Endothelial cell of umbilical vein (primary cell): ENCODE results near the gene SLC49A3. TPM values are rescaled to one million over a fixed set of nuclear protein-coding genes. Genes with fewer than 3 reads are reported as not detected.

ENCODE experiments used
- BruUV-seq: library from RNA; stranded (reverse); fragments of 400-500 nt; replicated peaks from 2 replicates; lab custom pipeline; 2021; lab: Mats Ljungman, UMichigan
- CTCF ChIA-PET: fragments of 300-600, 350-600 bp; sonication (Branson Sonifier 250); formaldehyde crosslinking; loops from one replicate; lab custom pipeline; 2021; ENCODE audit warnings: antibody characterized with exemption, inconsistent platforms; lab: Charles Lee
- POLR2A ChIA-PET: fragments of 300-600, 350-600 bp; sonication (Branson Sonifier 250); formaldehyde crosslinking; loops from one replicate; lab custom pipeline; 2021; ENCODE audit warnings: antibody characterized with exemption, inconsistent platforms; lab: Charles Lee
- DNase-seq: peaks from one replicate; pipeline ENCODE4 v3.0.0-alpha.2; 2011; ENCODE audit warnings: low read depth, low spot score
- FAIRE-seq: peaks from 2 replicates; lab custom pipeline; 2011; peaks lifted over from hg19 to GRCh38; lab: Jason Lieb, UNC
- H2AFZ ChIP-seq: 2 replicates; pipeline ENCODE4 v1.6.0; 2012; ENCODE audit warnings: low read depth, low read length, control low read depth, inconsistent platforms
- H3K27ac ChIP-seq: 2 replicates; pipeline ENCODE4 v1.5.1; 2011; ENCODE audit warnings: low read depth, mild to moderate bottlenecking, control low read depth, low read length, moderate library complexity; ENCODE audit not compliant: insufficient read depth
- H3K27me3 ChIP-seq, 2 experiments: 2 replicates each; pipeline versions ENCODE4 v1.6.0 to v1.6.1; 2011; ENCODE audit warnings: low read length in 2 of 2, mixed read lengths in 1 of 2; ENCODE audit not compliant: control insufficient read depth in 2 of 2, insufficient read depth in 2 of 2
- H3K36me3 ChIP-seq, 2 experiments: 2 replicates in 1 of 2; 3 replicates in 1 of 2; pipeline ENCODE4 v1.5.1; 2011; ENCODE audit warnings: low read length in 2 of 2, mild to moderate bottlenecking in 1 of 2, moderate library complexity in 1 of 2; ENCODE audit not compliant: control insufficient read depth in 2 of 2, insufficient read depth in 2 of 2; ENCODE audit errors: extremely low read depth in 1 of 2
- H3K4me1 ChIP-seq: 3 replicates; pipeline ENCODE4 v1.5.1; 2011; ENCODE audit warnings: mild to moderate bottlenecking, low read length; ENCODE audit not compliant: control insufficient read depth, insufficient read depth; ENCODE audit errors: extremely low read depth
- H3K4me2 ChIP-seq: 2 replicates; pipeline ENCODE4 v1.6.1; 2011; ENCODE audit warnings: low read length, control low read depth, mixed read lengths; ENCODE audit not compliant: insufficient read depth
- H3K4me3 ChIP-seq, 3 experiments: fragments of 200-600 bp in 1 of 3; sonication (generic), shearing (Covaris generic) in 1 of 3; replicated peaks in 1 of 3; 2 replicates each; pipeline ENCODE4 v1.5.1; 2011 to 2016; ENCODE audit warnings: control low read depth in 3 of 3, low read length in 3 of 3, mild to moderate bottlenecking in 2 of 3, inconsistent platforms in 1 of 3, low read depth in 1 of 3, moderate library complexity in 1 of 3; ENCODE audit not compliant: insufficient read depth in 1 of 3
- H3K79me2 ChIP-seq: 2 replicates; pipeline ENCODE4 v1.6.0; 2012; ENCODE audit warnings: low read length, inconsistent platforms; ENCODE audit not compliant: control insufficient read depth, insufficient read depth
- H3K9ac ChIP-seq: replicated peaks from 2 replicates; pipeline ENCODE3; 2011; ENCODE audit warnings: low read length, control low read depth; ENCODE audit not compliant: insufficient read depth; ENCODE audit errors: extremely low read depth
- H3K9me1 ChIP-seq: replicated peaks from 3 replicates; pipeline ENCODE4 v1.6.0; 2011; ENCODE audit warnings: mild to moderate bottlenecking, low read length; ENCODE audit not compliant: control insufficient read depth, insufficient read depth; ENCODE audit errors: extremely low read depth
- H3K9me3 ChIP-seq: replicated peaks from 2 replicates; pipeline ENCODE4 v1.5.1; 2012; ENCODE audit warnings: low read length, inconsistent platforms; ENCODE audit not compliant: control insufficient read depth, insufficient read depth
- H4K20me1 ChIP-seq: replicated peaks from 2 replicates; pipeline ENCODE3; 2011; ENCODE audit warnings: mild to moderate bottlenecking, low read length; ENCODE audit not compliant: control insufficient read depth, insufficient read depth; ENCODE audit errors: extremely low read depth
- EZH2 ChIP-seq: IDR thresholded peaks from 2 replicates; pipeline ENCODE4 v1.6.1; 2012; ENCODE audit warnings: borderline replicate concordance, low read depth, mild to moderate bottlenecking, moderate library complexity, low read length, inconsistent platforms; ENCODE audit not compliant: severe bottlenecking
- FOS ChIP-seq: IDR thresholded peaks from 2 replicates; pipeline ENCODE4 v1.6.1; 2011; ENCODE audit warnings: mild to moderate bottlenecking, low read length, moderate library complexity, borderline replicate concordance; ENCODE audit not compliant: insufficient read depth
- GATA2 ChIP-seq: IDR thresholded peaks from 2 replicates; pipeline ENCODE4 v1.7.0; 2011; ENCODE audit warnings: low read depth, mild to moderate bottlenecking, moderate library complexity, mixed read lengths, low read length; ENCODE audit not compliant: insufficient read length, insufficient read depth
- JUN ChIP-seq: IDR thresholded peaks from 2 replicates; pipeline ENCODE4 v1.6.1; 2011; ENCODE audit warnings: borderline replicate concordance, low read depth; ENCODE audit not compliant: insufficient read length, insufficient read depth
- MYC ChIP-seq: IDR thresholded peaks from one replicate; pipeline ENCODE4 v1.6.1; 2011; ENCODE audit warnings: mild to moderate bottlenecking, low read depth, low read length
- POLR2A ChIP-seq: IDR thresholded peaks from 2 replicates; pipeline ENCODE4 v1.6.1; 2012; ENCODE audit warnings: low read depth, mild to moderate bottlenecking, control low read depth, low read length
- POLR2AphosphoS5 ChIP-seq: IDR thresholded peaks from 2 replicates; pipeline ENCODE4 v1.6.1; 2012; ENCODE audit warnings: low read depth, mild to moderate bottlenecking, control low read depth, low read length, moderate library complexity; ENCODE audit not compliant: insufficient read depth
- dilution Hi-C: fragments of 300-500 bp; cut with MboI; formaldehyde crosslinking; loops from one replicate; pipeline ENCODE4 v1.15.0; 2019; ENCODE audit warnings: low sequenced_read_pairs; ENCODE audit not compliant: extremely low pct_ligation_motif_present
- intact Hi-C: fragments of 100-400 bp; cut with micrococcal nuclease; formaldehyde crosslinking; loops from one replicate; pipeline ENCODE4 v1.10.0; 2022
- polyA plus RNA-seq, 4 experiments: library from polyadenylated mRNA; depleted of rRNA in 3 of 4; stranded (reverse) in 3 of 4; unstranded in 1 of 4; fragments of >200 nt; gene quantifications; 2 replicates each; pipeline versions ENCODE4 v1.2.1 to v1.2.3, GENCODE V29; 2011 to 2012; ENCODE audit warnings: missing spikeins in 1 of 4
- total RNA-seq: library from RNA; stranded (reverse); gene quantifications from 2 replicates; pipeline ENCODE4 v1.2.3, GENCODE V29; 2021
- TF ChIP-seq, protein P1 (sequence below): IDR thresholded peaks from 2 replicates; pipeline ENCODE4 v1.6.1; 2011; ENCODE audit not compliant: insufficient read depth, insufficient read length
- TF ChIP-seq, protein P2 (sequence below), 2 donors: IDR thresholded peaks; 1 replicate in 1 of 2; 2 replicates in 1 of 2; pipeline ENCODE4 v1.5.1; 2011; ENCODE audit warnings: low read length in 2 of 2, mild to moderate bottlenecking in 2 of 2, moderate library complexity in 2 of 2, control low read depth in 1 of 2, inconsistent platforms in 1 of 2, low read depth in 1 of 2; ENCODE audit not compliant: insufficient read depth in 1 of 2; ENCODE audit errors: extremely low read depth in 1 of 2

Gene SLC49A3
- total and polyA plus RNA-seq, 2 donors (not counting 3 experiments of a cell fraction or from before 2014, with no cell fraction given), result 4.2 to 11.5 TPM

DNA sequence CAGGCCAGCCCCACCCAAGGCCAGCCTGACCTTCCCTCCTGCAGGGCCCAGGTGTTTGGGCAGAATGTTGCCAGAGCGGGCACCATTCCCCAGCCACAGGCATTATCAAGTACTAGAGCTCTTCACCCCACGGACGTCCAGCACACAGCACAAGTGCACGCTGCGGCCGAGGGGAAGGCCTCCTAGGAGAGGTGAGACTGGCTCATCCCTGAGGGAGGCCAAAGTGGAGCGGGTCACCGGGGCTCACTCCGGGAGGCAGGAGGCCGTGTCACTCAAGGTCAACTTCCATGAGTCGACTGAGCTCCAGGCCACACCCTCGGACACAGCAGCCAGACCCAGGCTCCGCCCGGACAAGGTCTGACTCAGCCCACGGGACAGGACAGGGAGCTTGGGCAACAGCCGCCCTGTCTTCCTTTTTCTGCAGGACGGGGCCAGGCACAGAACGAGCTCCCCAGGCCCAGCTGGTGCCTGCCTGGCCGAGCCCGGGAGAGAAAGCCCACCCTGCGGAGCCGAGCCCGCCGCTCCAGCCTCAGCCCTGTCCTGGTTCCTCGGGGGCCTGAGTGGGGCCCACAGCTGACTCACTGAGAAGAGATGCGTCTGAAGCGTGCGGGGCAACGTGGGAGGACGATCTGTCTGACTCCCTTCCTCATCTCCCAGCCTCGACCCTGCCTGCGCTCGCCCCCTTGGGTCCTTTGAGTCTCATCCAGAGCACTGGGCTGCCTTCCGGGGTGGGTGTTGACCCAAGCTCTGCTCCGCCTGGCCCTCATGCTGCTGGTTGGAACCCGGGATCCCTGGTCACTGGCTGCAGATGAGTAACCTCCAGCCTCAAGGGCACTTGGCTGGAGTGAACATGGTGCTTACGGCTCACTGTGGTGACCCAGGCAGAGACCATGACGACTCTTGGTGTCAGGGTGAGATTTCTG lies 1.6 kb downstream of the SLC49A3 start:
- H4K20me1 ChIP-seq, result no peaks in the 10 kb centered on the region
- no peak overlapping the region for H2AFZ ChIP-seq
- DNase-seq (peak; percentile 45), FAIRE-seq (peak; percentile 81)
- no peaks in the 10 kb centered on the region for H3K79me2 ChIP-seq
- H3K4me3 ChIP-seq, result no peak overlapping the region
- peaks cover 14% of the 10 kb centered on the region for H3K4me1 ChIP-seq
- H3K9me1 ChIP-seq, result no peaks in the 10 kb centered on the region
- no peak overlapping the region for H3K4me2 ChIP-seq
- no peak overlapping the region for H3K9ac ChIP-seq
- no peaks in the 10 kb centered on the region for H3K36me3 ChIP-seq
- intact Hi-C loops, result loop anchor here (1.0 kb wide), 1 partner anchor 18 kb away; the partner anchor contains the start of gene PCGF3
- ChIA-PET CTCF (interaction anchor here (0.7 to 1.2 kb wide), 4 partner anchors 13 to 56 kb away, joined by 3 to 4 read pairs (median 3); partner anchors contain the start of genes ATP5ME and MYL5), POLR2A (no interaction called here)
- no peaks in the 10 kb centered on the region for H3K27me3 ChIP-seq
- no TSS peak for BruUV-seq
- H3K9me3 ChIP-seq, result no peaks in the 10 kb centered on the region
- dilution Hi-C loops, result no loop called here
- H3K27ac ChIP-seq, result no peak overlapping the region
- TF ChIP-seq FOS (peak; percentile 28), POLR2AphosphoS5 (no peak)

DNA sequence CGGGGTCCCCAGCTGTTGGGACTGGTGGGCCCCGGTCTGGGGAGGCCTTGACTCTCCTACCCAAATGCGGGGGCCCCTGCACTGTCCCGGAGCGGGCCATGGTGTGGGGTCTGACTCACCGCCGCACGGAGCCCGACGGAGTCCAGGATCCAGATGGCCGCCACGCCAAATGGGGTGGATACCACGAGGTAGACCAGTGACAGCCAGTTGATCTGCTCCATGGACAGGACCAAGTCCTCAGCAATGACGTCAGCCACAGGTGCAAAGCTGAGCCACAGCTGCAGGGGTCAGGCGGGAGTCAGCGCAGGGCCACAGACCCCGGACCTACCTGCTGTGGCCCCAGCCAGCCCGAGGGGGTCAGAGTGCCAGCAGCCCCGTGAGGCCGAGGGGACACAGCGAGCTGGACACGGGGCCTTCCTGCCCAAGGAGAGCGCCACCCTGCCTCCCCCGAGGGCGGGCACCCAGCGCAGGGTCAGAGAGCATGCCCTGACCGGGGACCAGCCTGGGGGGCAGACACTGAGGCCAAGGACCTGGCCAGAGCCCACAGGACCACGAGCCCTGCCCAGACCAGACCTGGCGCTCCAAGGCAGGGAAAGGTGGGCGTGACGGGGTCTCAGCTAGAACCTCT lies 2.4 kb downstream of the SLC49A3 start:
- peaks cover 14% of the 10 kb centered on the region for H3K4me1 ChIP-seq
- no peaks in the 10 kb centered on the region for H4K20me1 ChIP-seq
- H3K9me3 ChIP-seq, result no peaks in the 10 kb centered on the region
- DNase-seq, result no peak
- H3K79me2 ChIP-seq, result no peaks in the 10 kb centered on the region
- H3K27me3 ChIP-seq, result no peaks in the 10 kb centered on the region
- no peak overlapping the region for H3K4me3 ChIP-seq
- H3K4me2 ChIP-seq, result no peak overlapping the region
- dilution Hi-C loops, result no loop called here
- no peaks in the 10 kb centered on the region for H3K9me1 ChIP-seq
- H3K36me3 ChIP-seq, result no peaks in the 10 kb centered on the region
- TF ChIP-seq, protein P1, sequence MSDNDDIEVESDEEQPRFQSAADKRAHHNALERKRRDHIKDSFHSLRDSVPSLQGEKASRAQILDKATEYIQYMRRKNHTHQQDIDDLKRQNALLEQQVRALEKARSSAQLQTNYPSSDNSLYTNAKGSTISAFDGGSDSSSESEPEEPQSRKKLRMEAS, result no peak
- TF ChIP-seq FOS (no peak), MYC (no peak), GATA2 (no peak), POLR2A (no peak), EZH2 (no peak), POLR2AphosphoS5 (no peak), JUN (no peak)
- TF ChIP-seq, protein P2, sequence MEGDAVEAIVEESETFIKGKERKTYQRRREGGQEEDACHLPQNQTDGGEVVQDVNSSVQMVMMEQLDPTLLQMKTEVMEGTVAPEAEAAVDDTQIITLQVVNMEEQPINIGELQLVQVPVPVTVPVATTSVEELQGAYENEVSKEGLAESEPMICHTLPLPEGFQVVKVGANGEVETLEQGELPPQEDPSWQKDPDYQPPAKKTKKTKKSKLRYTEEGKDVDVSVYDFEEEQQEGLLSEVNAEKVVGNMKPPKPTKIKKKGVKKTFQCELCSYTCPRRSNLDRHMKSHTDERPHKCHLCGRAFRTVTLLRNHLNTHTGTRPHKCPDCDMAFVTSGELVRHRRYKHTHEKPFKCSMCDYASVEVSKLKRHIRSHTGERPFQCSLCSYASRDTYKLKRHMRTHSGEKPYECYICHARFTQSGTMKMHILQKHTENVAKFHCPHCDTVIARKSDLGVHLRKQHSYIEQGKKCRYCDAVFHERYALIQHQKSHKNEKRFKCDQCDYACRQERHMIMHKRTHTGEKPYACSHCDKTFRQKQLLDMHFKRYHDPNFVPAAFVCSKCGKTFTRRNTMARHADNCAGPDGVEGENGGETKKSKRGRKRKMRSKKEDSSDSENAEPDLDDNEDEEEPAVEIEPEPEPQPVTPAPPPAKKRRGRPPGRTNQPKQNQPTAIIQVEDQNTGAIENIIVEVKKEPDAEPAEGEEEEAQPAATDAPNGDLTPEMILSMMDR (IDR thresholded peaks at IDR 0.05; ENCODE audit: extremely low read depth in 1 of 2, insufficient read depth in 1 of 2, low read depth in 1 of 2, low read length in 2 of 2), result no peak
- no peak overlapping the region for H3K27ac ChIP-seq
- no peak overlapping the region for H3K9ac ChIP-seq
- ChIA-PET CTCF (interaction anchor here (0.9 to 1.2 kb wide), 2 partner anchors 12 to 16 kb away, joined by 3 to 4 read pairs; partner anchors contain the start of genes ATP5ME and MYL5), POLR2A (no interaction called here)
- intact Hi-C loops, result loop anchor here (1.0 kb wide), 1 partner anchor 19 kb away; the partner anchor contains the start of gene PCGF3
- no peak overlapping the region for H2AFZ ChIP-seq
- FAIRE-seq, result no peak
- BruUV-seq, result no TSS peak
